Fibroblast of lung (primary cell): ENCODE measurements around the gene SSTR5.

Experiments used
- CTCF ChIP-seq, 2 donors: IDR thresholded peaks in 1 of 2; conservative IDR thresholded peaks in 1 of 2; 1 replicate in 1 of 2; 2 replicates in 1 of 2; pipeline ENCODE4 v1.5.1; 2011 to 2012; ENCODE audit warnings: low read length in 2 of 2, control low read depth in 1 of 2, inconsistent platforms in 1 of 2, low read depth in 1 of 2, mild to moderate bottlenecking in 1 of 2
- EZH2 ChIP-seq: IDR thresholded peaks from 2 replicates; pipeline ENCODE4 v1.5.1; 2012; ENCODE audit warnings: low read length, control low read depth, mild to moderate bottlenecking; ENCODE audit errors: missing control alignments

- TF ChIP-seq CTCF (conservative IDR thresholded peaks at IDR 0.05 in 1 of 2, IDR thresholded peaks at IDR 0.05 in 1 of 2; ENCODE audit: low read depth in 1 of 2, low read length in 2 of 2) (no peak), EZH2 (no peak)
Observed at GRCh38 chr16:1123525-1124230, 51.1 kb downstream of the SSTR5 start.
